GM18873 (cell line): ENCODE measurements around the gene TAF1B.

ENCODE experiments used
- ATAC-seq: cut with Tn5 transposase; IDR thresholded peaks from one replicate; pipeline ENCODE4 v1.9.1; 2021; ENCODE audit warnings: mild to moderate bottlenecking, moderate library complexity, moderate number of reproducible peaks; ENCODE audit not compliant: unreplicated experiment, low FRiP score

TAF1B gene

DNA sequence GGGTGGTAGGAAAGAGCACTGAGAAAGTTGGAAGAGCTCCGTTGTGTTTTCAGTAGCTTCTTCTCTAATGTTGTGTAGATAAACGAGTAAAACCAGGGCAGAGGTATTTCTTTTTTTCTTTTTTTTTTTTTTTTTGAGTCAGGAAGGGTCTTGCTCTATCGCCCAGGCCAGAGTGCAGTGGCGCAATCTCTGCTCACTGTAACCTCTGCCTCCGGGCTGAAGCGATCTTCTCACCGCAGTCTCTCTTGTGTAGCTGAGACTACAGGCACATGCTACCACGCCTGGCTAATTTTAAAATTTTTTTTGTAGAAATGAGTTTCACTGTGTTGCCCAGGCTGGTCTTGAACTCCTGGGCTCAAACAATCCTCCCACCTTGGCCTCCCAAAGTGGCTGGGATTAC, 114.8 kb downstream of the TAF1B start:
- ATAC-seq = no peak

DNA sequence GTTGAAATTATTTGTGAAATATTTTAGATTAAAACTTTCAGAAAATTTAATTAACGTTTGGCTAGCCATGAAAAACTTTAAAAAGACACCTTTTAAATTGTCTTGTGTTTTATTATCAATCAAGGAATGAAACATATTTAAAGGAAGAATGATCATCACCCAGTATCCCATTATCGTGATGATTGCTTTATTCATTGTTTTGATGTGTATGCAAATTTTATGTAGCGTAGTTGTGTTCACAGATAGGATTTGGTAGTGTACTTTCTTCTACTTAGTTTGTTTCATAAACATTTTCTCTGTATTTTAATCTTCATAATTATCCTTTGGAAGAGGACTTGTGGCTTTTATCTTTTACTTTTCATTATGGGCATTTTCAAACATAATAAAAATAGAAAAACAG, 116.0 kb downstream of the TAF1B start:
- ATAC-seq = no peak

DNA sequence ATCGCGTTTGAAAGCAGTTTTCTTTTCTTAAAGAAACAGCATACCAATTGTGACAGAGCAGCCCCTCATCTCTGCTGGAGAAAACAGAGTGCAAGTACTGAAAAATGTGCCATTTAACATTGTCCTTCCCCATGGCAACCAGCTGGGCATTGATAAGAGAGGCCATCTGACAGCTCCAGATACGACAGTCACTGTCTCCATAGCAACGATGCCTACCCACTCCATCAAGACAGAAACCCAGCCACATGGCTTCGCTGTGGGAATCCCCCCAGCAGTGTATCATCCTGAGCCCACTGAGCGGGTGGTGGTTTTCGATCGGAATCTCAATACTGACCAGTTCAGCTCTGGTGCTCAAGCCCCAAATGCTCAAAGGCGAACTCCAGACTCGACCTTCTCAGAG, 117.7 kb downstream of the TAF1B start:
- ATAC-seq = no peak

DNA sequence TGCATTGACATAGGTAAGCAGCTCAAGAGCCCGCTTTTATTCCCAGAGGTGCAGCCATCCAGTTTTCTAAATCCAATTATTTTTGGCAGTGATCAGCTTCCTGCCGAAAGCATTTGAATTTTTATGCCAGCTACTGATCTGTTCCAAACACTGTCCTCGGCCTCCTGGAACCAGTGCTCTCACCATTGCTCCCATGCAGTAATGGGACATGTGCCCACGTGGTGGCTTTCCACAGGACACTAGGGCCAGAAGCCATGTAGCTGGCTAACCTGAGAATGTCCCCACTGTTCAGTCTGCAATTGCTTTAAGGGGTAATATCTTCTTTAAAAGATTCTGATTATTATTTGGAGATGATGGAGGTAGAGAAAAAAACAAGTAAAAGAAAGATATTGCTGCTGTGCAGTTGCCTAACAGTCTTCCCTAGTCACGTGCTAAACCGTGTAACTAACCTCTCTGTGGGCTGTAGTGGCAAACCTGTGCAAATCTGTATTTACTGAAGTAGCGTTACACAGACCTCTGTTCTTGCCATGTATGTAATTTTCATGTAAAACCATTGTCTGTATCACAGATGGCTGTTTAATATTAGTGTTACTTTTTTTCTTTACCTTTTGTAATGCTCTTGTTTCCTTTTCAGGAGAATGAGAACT, 121.2 kb downstream of the TAF1B start:
- ATAC-seq = no peak

DNA sequence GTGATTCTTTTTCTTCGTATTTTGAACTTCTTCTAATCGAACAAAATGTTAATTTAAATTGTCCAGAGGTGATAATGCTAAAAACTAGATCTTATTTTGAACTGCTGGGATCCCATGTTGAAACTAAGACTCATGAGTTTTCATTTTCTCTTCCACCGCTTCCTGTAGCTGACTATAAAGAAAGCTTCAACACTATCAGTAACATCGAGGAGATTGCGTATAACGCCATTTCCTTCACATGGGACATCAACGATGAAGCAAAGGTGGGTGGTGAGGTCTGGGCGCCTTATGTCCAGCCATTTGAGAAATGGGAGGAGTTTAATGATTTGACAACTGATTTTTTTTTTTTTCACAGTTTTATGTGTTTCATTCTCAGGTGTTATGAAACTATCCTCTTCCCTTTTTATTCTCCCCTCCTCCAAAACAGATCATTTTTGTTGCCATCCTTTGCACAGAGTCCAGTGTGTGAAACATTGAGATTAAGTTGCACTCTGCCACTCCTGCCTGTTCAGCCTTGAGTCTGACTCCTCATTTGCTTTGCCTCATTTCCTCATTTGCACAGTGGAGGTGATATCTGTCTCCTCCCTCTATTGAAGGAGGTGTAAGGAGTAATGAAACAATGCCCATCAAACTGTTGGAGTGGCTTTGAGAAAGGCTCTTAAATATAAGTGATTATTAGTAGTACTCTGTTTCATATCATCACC, 122.0 kb downstream of the TAF1B start:
- no peak for ATAC-seq

DNA sequence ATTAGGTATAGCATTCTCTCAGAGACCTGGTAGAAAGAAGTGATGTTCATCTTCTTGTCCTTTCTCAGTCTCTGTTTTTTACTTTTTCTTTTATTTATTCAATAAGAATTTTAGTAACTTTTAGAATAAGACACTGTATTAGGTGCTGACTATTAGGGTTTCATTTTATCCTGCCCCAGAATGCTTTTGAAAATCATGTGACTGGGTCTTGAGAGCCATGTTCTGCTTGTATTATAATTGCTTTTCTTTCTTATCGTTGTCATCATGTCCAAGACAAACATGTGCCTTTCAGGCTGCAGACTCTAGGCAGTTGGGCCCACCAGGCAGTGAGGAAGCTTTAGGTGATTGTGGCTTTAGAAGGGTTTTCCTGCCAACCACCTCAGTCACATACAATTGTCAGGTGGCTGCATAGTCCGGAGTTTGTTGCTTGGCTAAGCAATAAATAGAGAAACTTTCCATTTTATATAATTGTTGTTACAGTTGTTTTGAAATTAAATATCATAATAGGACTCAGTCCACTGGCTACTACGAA, 123.3 kb downstream of the TAF1B start:
- no peak for ATAC-seq

DNA sequence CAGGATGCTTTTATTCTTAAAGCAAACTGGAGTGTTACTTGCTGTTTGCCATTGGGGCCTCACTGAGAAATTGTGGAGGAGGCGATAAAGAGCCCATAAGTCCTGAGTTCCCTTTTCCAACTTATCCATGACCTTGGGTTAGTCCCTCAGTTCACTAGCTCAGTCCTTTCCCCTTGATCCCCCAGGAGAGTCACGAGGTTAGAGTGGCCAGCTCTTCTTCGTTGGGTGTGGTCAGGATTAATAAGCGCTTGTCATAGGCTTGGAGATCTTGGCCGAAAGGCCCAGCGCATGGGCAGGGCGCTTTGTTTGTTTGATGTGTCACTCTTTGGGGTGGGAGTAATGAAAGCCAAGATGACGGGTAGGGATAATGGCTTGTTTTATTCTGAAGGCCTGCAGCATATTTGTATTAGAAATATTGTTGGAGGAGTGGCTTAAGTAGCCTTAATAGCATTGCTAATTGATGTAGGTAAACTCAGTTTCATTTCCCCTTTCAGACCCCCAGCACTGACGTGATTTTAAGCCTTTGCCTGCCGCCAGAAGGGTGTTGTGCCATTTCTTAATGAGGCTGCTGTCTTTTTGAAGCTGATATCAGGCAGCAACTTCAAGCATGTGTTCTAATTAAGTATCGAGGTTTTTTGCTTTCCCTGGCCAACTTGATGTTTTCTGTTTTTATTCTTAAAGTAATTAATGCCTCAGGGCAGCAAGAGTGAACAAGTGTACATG, 123.9 kb downstream of the TAF1B start:
- ATAC-seq = no peak

DNA sequence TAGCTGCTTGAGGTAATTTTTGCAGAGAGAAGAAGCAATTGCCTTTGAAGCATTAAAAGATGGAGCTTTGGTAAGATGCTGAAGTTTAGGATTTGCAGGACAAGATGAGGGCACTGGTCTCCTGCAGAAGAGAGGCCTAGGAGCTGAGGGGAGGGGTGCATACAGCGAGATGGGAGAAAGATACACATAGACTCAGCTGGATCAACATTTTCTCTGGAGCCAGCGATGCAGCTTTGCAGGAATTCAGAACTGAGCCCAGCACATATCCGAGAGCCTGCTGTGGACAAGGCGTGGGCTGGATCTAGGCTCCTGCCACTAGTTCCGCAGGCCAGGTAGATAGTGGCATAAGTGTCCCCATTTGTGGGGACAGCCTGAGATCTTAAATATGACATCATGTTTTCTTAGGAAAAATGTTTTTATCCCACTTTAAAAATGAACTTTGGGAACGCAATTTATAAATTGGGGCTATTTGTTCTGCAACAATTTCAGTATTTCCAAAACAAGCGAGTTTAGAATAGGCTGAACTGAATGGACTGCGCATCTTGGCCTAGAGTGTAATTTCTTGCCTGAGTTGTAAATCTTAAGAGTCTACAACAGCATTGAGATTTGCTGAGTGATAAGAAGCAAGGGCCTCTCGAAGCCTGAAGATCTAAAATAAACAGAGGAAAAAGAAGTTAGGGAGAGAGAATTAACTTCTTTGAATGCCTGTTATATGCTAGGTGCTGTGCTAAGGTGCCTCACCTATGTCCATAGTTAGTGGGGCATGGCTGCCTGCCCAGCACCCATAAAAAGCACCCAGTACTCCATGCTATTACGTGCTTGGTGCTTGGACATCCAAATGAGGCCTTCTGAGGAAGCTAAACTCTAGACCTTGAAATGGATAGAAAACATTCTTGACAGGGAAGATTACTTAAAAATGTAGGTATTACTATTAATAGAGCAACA, 125.6 kb downstream of the TAF1B start:
- ATAC-seq = no peak

DNA sequence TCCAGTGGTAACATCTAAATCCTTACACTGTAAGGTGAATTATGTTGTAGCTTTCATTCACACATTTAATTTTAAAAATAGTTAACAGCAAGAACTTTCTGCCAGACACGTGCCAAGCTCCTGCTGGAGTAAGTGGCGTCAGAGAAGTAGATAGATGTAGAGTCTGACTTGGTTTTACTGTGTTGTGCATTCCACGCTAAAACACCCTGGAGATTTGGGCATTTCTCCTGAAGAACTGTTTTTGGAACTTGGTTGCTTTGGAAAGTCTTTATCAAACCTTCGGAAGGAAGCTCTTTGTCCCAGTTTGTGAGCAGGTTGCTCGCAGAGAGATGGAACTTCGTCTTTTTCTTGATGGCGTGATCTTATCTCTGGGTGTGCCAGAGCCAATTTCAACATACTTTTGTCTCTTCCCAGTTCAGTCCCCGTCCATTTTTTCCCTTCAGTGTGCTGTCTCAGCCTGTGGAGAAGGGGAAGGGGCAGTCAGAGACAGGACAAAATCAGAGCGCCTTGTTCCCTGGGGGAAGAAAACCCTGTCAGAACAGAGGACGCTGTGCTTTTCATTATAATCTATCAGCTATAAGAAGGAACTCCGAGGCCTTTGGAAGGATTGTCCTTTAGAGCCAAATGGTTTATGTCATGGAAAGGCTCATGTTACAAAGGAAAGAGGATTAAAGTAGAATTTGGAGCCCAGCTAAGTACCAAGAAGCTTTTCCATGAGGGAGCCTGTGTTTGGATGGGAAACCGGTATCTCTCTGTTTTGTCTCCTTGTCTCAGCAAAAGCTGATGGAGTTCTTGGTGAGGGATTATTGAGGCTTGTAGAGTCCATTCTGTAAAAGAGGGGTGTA, 127.1 kb downstream of the TAF1B start:
- ATAC-seq = no peak

DNA sequence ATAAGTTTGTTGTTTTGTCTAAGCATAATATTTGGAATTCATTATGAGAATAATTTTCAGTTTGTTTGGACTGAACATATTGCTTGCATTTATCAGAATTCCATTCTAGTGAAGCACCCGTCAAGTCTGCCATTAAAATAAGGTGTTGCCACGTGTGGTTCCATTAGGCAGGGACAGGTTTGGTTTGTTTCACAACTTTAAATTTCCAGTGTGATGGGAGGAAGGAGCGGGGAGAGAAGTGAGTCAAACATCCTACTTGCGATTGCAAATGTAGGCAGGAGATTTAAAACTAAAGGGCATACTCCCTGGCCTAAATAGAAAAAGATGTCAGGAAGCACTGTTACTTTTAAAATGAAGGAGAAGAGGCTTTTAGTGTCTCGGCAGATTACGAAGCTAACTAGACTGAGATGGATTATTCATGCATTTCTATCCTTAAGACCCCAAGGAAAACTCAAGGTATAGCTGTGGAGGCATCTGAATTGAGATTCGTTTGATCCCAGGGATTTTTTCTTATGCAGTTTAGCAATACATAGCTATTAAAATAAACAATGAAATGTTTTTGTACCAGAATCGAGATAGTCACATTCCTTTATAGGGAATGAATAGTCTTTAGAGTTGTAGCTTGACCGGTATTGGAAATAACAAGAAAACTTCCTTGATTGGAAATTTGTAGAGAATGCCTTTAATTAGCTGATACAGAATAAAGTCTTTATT, 128.0 kb downstream of the TAF1B start:
- no peak for ATAC-seq

DNA sequence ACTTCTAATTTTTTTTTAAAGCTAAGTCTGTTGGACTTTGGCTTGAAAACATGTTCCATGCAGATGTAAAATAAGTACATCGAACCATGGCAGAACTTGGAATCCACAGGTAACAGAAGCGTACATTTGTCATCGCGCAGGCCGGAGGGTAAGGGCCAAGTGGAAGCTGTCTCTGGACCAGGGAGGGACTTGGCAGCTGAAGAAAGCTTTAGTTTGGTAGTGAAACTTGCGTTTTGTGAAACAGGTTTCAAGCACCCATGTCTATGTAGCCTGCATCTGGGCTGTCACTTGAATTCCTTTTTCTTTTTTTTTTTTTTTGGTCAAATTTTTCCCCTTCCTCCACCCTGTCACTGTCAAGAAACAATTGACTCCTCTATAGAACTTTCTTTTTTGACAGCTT, 128.6 kb downstream of the TAF1B start:
- ATAC-seq = no peak

DNA sequence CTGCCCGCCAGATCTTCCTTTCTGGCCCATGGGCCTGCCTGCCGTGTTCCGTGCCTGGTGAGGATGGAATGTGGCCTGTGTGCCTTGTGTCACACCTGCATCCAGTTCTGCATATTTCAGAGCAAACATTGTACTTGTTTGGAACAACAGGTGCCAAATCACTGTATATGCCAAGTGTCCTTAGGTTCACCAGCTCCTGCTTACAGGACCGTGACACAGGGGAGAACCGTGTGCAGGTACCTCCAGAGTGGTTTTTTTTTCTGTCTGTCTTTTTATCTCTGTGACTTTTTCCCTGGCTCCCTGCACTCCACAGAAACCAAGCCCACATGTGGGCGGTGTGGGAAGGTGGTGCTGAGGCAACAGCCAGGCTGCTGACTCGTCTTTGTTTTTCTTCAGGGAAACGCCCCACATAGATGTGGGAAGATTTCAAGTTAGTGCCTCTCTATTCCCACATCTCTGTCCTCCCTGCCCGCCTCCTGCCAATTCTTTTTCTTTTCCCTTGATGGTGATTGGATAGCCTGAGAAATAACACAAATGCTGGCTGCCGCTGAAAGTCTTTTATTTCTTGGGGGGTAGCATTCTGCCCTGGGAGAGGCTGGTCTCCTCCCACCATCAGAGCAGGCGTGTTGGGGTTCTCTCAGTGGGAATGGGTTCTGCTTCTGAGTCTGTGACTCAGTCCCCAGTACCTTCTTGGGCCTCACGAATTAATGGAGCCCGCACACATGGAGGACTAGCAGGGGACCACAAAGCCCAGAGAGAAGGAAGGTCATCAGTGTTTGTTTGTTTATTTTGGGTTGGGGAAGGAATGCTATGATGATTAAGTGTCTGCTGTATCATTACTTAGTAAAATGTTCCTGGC, 129.6 kb downstream of the TAF1B start:
- ATAC-seq = no peak

DNA sequence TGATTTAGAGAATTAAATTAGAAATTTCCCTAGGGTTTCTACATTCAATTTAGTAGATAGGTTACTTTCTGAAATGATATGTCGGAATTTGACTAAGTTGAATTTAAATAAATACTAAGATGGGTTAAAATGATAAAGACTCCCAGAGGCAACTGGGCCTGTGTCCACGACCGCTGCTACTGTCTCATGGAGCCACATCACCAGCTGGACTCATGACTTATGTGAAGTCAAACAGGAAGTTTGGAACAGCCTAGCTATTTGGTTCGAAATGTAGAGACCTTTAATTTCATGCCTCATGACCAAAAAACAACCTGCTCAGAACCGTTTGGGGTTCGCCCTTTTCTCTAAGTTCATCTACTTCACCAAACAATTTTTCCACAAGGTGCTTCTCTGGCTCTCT, 130.4 kb downstream of the TAF1B start:
- ATAC-seq = no peak

DNA sequence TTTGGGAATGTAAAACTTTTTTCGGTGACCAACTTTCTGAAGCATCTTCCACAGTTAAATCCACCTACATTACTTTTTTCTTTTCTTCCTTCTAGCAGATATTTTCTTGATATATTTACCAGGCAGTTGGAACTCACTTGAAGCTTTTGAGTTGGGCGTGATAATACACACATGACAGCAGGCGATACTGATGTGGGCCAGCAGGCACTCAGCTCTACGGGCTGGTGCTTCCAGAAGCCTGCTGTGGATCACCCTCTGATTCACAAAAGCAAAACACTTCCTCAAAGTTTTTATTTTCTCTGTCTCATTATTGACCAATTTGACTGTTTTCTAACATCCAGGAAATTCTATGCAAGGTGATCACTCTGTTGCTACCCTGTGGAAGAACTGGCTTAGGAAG, 131.1 kb downstream of the TAF1B start:
- ATAC-seq = no peak

DNA sequence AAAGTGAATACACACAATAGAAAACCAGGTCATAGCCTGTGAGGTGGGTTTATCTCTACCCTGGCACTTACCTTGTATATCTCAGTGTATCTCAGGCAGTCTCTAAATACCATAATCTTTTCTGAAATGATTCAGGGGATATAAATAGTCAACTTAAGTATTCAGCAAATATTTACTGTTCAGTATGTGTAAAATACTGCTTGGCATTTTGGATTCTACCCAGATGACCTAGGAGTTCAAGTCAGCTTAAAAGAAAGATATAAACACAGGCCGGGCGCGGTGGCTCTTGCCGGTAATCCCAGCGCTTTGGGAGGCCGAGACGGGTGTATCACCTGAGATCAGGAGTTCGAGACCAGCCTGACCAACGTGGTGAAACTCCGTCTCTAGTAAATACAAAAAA, 132.1 kb downstream of the TAF1B start:
- ATAC-seq = no peak

DNA sequence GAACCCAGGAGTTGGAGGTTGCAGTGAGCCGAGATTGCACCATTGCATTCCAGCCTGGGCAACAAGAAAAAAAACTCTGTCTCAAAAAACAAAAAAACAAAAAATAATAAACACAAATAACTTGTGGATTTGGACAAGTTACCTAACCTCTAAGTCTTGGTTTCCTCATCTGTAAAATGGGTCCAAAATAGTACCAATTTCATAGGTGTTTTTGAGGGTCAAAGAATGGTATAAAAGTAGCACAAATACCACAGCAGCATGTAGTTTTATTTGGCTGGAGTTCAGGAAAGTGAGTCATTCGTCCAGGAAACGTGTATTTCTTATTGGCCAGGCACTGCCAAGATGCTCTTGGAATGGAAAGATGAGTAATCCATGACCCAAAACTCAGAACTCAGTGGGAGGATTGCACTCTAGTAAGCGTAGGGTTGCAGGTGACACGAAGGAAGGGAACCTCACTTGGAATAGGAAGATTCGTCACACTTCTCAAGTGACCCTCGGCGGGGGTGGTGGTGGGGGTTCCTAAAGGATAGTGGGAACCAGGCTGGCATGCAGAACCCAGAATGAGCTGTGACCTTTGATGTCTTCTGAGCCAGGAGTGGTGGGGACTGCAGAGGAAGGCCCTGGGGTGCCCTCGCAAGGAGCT, 132.7 kb downstream of the TAF1B start:
- ATAC-seq = no peak

DNA sequence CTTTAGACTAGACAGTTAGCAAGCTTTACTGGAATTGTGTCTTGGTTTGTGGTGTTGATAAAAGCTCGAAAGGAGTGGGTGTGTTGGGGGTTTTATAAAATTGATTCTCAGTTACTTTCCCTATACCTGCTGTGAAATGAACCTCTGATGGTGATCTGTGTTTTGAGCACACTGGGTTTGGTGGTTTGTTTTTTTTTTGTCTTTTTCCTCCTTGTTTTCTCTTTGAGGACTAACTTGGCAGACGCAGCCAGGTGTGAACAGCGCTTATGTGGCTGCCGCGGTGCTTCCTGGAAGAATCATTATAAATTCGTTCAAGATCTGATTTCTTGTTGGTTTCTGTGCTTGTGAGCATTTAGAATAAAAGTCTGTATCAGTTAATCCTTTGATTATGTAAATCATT, 136.7 kb downstream of the TAF1B start:
- ATAC-seq = no peak

DNA sequence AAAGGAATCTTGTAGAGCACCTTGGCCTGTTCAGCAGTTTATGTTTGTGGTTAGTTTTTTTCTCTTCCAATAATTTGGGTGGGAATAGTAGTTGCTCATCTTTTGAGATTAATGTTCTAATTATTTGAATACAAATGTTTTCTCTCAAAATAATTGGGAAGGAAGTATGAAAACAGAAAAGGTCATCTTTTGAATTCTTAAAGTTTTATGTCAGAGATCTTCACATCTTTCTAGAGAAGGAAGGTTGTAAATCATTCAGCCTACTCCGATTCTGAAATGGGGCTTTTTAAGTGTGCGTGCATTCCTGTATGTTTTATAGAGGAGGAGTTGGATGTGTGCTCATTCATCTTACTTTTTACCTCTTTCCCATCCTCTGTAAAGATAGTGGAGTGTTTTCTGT, 137.2 kb downstream of the TAF1B start:
- no peak for ATAC-seq
